ENCODE measurements around the gene ANKS1A. TPM values are rescaled to one million over a fixed set of nuclear protein-coding genes. Genes with fewer than 3 reads are reported as not detected.

Gene ANKS1A
- total RNA-seq, 2 experiments from 2014 or later, result 6.0 to 6.7 TPM

DNA sequence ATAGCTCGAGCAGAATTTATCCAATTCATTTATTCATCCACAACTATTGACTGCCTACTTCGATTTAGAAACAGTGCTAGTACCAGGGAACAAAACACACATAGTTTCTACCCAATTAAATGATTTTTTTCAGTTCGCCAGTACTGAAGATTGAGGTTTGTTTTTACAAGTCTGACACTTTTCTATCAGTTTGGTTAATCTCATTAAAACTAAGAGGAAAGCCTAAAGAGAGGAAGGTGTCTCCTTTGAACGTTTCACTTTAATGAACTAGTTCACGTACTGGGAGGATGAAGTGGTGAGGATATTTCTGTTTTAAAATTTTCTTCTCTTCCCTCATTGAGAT lies 570 bp upstream of the ANKS1A start:
- peaks cover 19% of the 10 kb centered on the region for H3K36me3 Mint-ChIP-seq (ENCODE audit: low read depth)
- ATAC-seq, result no peak
- no peaks in the 10 kb centered on the region for H3K9me3 Mint-ChIP-seq
- H3K27ac Mint-ChIP-seq, result peak overlapping the region; percentile 99
- H3K4me1 Mint-ChIP-seq (ENCODE audit: low read depth), result peaks cover 28% of the 10 kb centered on the region
- H3K4me3 Mint-ChIP-seq, result peak overlapping the region; percentile 100
- intact Hi-C loops (cut with micrococcal nuclease), result no loop called here
- TF ChIP-seq, protein P1, sequence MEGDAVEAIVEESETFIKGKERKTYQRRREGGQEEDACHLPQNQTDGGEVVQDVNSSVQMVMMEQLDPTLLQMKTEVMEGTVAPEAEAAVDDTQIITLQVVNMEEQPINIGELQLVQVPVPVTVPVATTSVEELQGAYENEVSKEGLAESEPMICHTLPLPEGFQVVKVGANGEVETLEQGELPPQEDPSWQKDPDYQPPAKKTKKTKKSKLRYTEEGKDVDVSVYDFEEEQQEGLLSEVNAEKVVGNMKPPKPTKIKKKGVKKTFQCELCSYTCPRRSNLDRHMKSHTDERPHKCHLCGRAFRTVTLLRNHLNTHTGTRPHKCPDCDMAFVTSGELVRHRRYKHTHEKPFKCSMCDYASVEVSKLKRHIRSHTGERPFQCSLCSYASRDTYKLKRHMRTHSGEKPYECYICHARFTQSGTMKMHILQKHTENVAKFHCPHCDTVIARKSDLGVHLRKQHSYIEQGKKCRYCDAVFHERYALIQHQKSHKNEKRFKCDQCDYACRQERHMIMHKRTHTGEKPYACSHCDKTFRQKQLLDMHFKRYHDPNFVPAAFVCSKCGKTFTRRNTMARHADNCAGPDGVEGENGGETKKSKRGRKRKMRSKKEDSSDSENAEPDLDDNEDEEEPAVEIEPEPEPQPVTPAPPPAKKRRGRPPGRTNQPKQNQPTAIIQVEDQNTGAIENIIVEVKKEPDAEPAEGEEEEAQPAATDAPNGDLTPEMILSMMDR (IDR thresholded peaks at IDR 0.05), result no peak
- H3K27me3 Mint-ChIP-seq, result no peaks in the 10 kb centered on the region
- POLR2A ChIA-PET, result interaction anchor here (0.6 to 2.4 kb wide), 12 partner anchors 9 to 498 kb away, joined by 3 to 16 read pairs (median 4); partner anchors contain the start of genes BLTP3A, ILRUN, SNRPC and ZNF76
- CTCF ChIA-PET, result interaction anchor here (1.0 to 1.6 kb wide), 4 partner anchors 129 to 352 kb away, joined by 3 to 4 read pairs (median 3); partner anchors contain the start of gene SNRPC
- no peak for DNase-seq

DNA sequence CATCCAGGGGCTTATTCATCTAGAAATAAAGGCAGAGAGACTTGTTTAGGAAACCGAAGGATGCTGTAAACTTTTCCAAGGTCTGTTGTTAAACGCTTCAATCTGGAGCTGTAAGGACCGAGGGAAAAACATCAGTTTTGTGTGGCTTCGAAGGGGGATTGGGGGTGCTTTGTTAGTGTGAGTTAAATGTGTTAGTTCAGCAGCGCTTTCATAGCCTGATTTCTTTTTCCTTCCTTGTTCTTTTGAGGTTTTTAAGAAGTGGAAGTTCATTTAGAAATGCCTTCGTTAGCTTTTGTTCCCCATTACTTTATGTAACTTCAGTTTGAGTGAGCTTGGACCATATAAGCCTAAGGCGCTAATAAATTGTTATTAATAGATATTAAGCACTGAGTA lies 1.5 kb downstream of the ANKS1A start:
- H3K27me3 Mint-ChIP-seq, result no peaks in the 10 kb centered on the region
- ChIA-PET CTCF (interaction anchor here (0.8 to 1.6 kb wide), 4 partner anchors 8 to 559 kb away, joined by 3 to 6 read pairs (median 4); no protein-coding TSS in a partner anchor), POLR2A (interaction anchor here (1.4 kb wide), 1 partner anchor 11 kb away, joined by 6 read pairs; no protein-coding TSS in a partner anchor)
- H3K4me3 Mint-ChIP-seq, result peak overlapping the region; percentile 100
- H3K9me3 Mint-ChIP-seq, result no peaks in the 10 kb centered on the region
- TF ChIP-seq, protein P1 (IDR thresholded peaks at IDR 0.05), result no peak
- peaks cover 3% of the 10 kb centered on the region for H3K36me3 Mint-ChIP-seq (ENCODE audit: low read depth)
- H3K4me1 Mint-ChIP-seq (ENCODE audit: low read depth), result peaks cover 21% of the 10 kb centered on the region
- no peak overlapping the region for H3K27ac Mint-ChIP-seq
- intact Hi-C loops (cut with micrococcal nuclease), result no loop called here
- ATAC-seq (no peak), DNase-seq (no peak)

DNA sequence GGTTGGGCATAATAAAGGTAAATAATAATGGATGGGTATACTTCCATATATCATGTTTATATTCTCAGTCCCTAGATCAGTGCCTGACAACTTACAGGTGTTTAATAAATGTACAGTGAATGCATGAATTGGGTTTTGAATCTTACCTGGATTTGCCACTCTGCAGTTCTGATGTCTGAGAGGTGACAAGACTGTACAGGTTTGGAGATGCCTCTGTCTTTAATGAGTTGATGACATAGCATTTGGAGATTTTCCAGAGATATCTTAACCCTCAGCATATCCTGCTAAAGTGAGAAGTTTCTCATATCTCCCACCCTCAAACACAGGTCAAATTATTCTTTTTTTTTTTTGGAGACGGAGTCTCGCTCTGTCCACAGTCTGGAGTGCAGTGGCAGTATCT lies 2.2 kb downstream of the ANKS1A start:
- H3K9me3 Mint-ChIP-seq, result no peaks in the 10 kb centered on the region
- H3K4me3 Mint-ChIP-seq, result no peak overlapping the region
- POLR2A ChIA-PET, result no interaction called here
- peaks cover 3% of the 10 kb centered on the region for H3K36me3 Mint-ChIP-seq (ENCODE audit: low read depth)
- no peaks in the 10 kb centered on the region for H3K27me3 Mint-ChIP-seq
- ATAC-seq (no peak), DNase-seq (no peak)
- TF ChIP-seq, protein P1 (IDR thresholded peaks at IDR 0.05), result no peak
- H3K4me1 Mint-ChIP-seq (ENCODE audit: low read depth), result peaks cover 18% of the 10 kb centered on the region
- intact Hi-C loops (cut with micrococcal nuclease), result no loop called here
- no peak overlapping the region for H3K27ac Mint-ChIP-seq
- CTCF ChIA-PET, result interaction anchor here (1.2 to 1.6 kb wide), 3 partner anchors 96 to 558 kb away, joined by 3 to 6 read pairs (median 4); no protein-coding TSS in a partner anchor

DNA sequence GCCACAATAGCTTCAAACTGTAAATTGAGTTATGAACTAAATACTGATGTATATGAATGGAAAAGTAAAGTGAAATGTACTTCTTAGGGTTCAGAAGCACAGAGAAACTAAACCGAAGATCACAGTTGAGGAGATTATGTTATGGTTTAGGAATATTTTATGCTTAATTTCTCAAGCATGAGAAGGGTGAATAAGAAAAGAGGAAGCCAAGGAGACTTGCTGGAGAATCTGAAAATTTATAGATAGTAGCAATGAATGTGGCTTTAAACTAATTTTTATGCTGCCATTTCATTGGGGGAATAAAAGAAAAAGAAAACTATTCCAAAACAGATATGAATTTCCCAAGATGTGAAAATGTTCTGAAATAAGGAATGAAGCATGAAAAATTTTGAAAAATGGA lies 5.6 kb downstream of the ANKS1A start:
- POLR2A ChIA-PET, result no interaction called here
- ATAC-seq, result no peak

DNA sequence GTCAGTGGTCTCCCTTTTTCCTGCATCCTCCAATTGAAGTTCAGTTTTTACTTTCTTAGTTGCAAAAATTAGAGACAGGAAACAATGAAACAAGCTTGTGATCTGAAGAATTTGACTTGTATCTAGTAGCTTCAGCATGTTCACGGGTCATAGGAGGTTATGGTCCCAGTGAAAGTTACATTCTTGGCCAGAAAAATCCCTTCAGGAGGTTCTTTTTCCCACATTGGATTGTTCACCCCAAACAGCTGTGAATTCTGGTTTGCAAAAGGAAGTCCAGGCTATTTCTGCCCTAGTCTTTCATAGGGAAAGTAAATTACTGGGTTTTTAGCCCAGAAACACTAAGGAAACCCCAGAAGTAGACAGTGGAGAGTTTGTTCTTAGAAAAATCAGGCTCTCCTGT lies 8.1 kb downstream of the ANKS1A start:
- peaks cover 7% of the 10 kb centered on the region for H3K4me1 Mint-ChIP-seq (ENCODE audit: low read depth)
- H3K27ac Mint-ChIP-seq, result no peak overlapping the region
- ATAC-seq (no peak), DNase-seq (no peak)
- H3K9me3 Mint-ChIP-seq, result no peaks in the 10 kb centered on the region
- intact Hi-C loops (cut with micrococcal nuclease), result no loop called here
- H3K4me3 Mint-ChIP-seq, result no peak overlapping the region
- peaks cover 1% of the 10 kb centered on the region for H3K36me3 Mint-ChIP-seq (ENCODE audit: low read depth)
- CTCF ChIA-PET, result interaction anchor here (1.8 kb wide), 1 partner anchor 90 kb away, joined by 7 read pairs; no protein-coding TSS in a partner anchor
- no peaks in the 10 kb centered on the region for H3K27me3 Mint-ChIP-seq
- TF ChIP-seq, protein P1 (IDR thresholded peaks at IDR 0.05), result no peak
- POLR2A ChIA-PET, result interaction anchor here (1.0 kb wide), 1 partner anchor 8 kb away, joined by 4 read pairs; the partner anchor contains the start of gene ANKS1A

More for the DNA sequence above, 5.6 kb downstream of the ANKS1A start:
- TF ChIP-seq, protein P1 (IDR thresholded peaks at IDR 0.05), result no peak
- intact Hi-C loops (cut with micrococcal nuclease), result no loop called here
- H3K9me3 Mint-ChIP-seq, result no peaks in the 10 kb centered on the region
- no peaks in the 10 kb centered on the region for H3K27me3 Mint-ChIP-seq
- H3K4me1 Mint-ChIP-seq (ENCODE audit: low read depth), result peaks cover 15% of the 10 kb centered on the region
- CTCF ChIA-PET, result no interaction called here
- no peak for DNase-seq
- no peaks in the 10 kb centered on the region for H3K36me3 Mint-ChIP-seq (ENCODE audit: low read depth)
- no peak overlapping the region for H3K4me3 Mint-ChIP-seq
- no peak overlapping the region for H3K27ac Mint-ChIP-seq

All from activated CD8-positive, alpha-beta T cell treated with anti-CD3 and anti-CD28 coated beads for 36 hours (primary cell).